Neuronal stem cell (in vitro differentiated cells): ENCODE results near the gene CYB5R4.

ENCODE experiments used
- DNase-seq: peaks from one replicate; pipeline ENCODE4 v3.0.0-alpha.2; 2013; ENCODE audit warnings: low spot score
- H2AFZ ChIP-seq: one replicate; pipeline ENCODE4 v1.6.1; 2013; ENCODE audit warnings: mild to moderate bottlenecking, low read length, inconsistent platforms
- H2AK5ac ChIP-seq: 2 replicates; pipeline ENCODE4 v1.6.1; 2013; ENCODE audit warnings: low read depth, mild to moderate bottlenecking, inconsistent platforms, low read length, moderate library complexity, mixed read lengths
- H2BK120ac ChIP-seq: 2 replicates; pipeline ENCODE4 v1.6.1; 2013; ENCODE audit warnings: low read depth, mild to moderate bottlenecking, inconsistent platforms, low read length, moderate library complexity, mixed read lengths
- H2BK12ac ChIP-seq: one replicate; pipeline ENCODE4 v1.6.1; 2013; ENCODE audit warnings: low read length, inconsistent platforms
- H2BK15ac ChIP-seq: 2 replicates; pipeline ENCODE4 v1.6.1; 2013; ENCODE audit warnings: mild to moderate bottlenecking, low read length, inconsistent platforms, mixed read lengths
- H2BK5ac ChIP-seq: one replicate; pipeline ENCODE4 v1.6.1; 2013; ENCODE audit warnings: inconsistent platforms, mild to moderate bottlenecking, low read length, moderate library complexity
- H3K14ac ChIP-seq: one replicate; pipeline ENCODE4 v1.6.1; 2013; ENCODE audit warnings: low read length, inconsistent platforms
- H3K18ac ChIP-seq: 2 replicates; pipeline ENCODE4 v1.6.1; 2013; ENCODE audit warnings: low read length, inconsistent platforms
- H3K23ac ChIP-seq: 2 replicates; pipeline ENCODE4 v1.6.1; 2013; ENCODE audit warnings: low read depth, mild to moderate bottlenecking, mixed read lengths, low read length, inconsistent platforms; ENCODE audit not compliant: poor library complexity
- H3K27ac ChIP-seq: replicated peaks from 3 replicates; pipeline ENCODE4 v1.5.1; 2013; ENCODE audit warnings: low read length, inconsistent platforms
- H3K27me3 ChIP-seq, 3 experiments: 2 replicates each; pipeline ENCODE4 v1.6.1; 2013; ENCODE audit warnings: low read length in 3 of 3, mild to moderate bottlenecking in 2 of 3, inconsistent platforms in 1 of 3, low read depth in 1 of 3, mixed read lengths in 1 of 3, moderate library complexity in 1 of 3; ENCODE audit not compliant: control insufficient read depth in 3 of 3, insufficient read depth in 3 of 3
- H3K36me3 ChIP-seq, 2 donors: replicated peaks in 1 of 2; 2 replicates each; pipeline ENCODE4 v1.6.1; 2013; ENCODE audit warnings: low read length in 2 of 2; ENCODE audit not compliant: control insufficient read depth in 2 of 2, insufficient read depth in 2 of 2
- H3K4ac ChIP-seq: 2 replicates; pipeline ENCODE4 v1.6.1; 2013; ENCODE audit warnings: inconsistent platforms, mild to moderate bottlenecking, low read length, moderate library complexity
- H3K4me1 ChIP-seq, 2 donors: 1 replicate in 1 of 2; 2 replicates in 1 of 2; pipeline ENCODE4 v1.6.1; 2013; ENCODE audit warnings: low read length in 2 of 2, low read depth in 1 of 2; ENCODE audit not compliant: control insufficient read depth in 2 of 2, insufficient read depth in 1 of 2
- H3K4me2 ChIP-seq: one replicate; pipeline ENCODE4 v1.6.1; 2013; ENCODE audit warnings: mild to moderate bottlenecking, low read length, inconsistent platforms; ENCODE audit not compliant: insufficient read depth, poor library complexity, severe bottlenecking
- H3K4me3 ChIP-seq, 2 donors: 2 replicates each; pipeline ENCODE4 v1.5.1; 2013; ENCODE audit warnings: low read length in 2 of 2, mild to moderate bottlenecking in 2 of 2, inconsistent platforms in 1 of 2, moderate library complexity in 1 of 2
- H3K79me1 ChIP-seq: one replicate; pipeline ENCODE4 v1.6.1; 2013; ENCODE audit warnings: low read depth, mild to moderate bottlenecking, inconsistent platforms, low read length, moderate library complexity
- H3K9ac ChIP-seq: one replicate; pipeline ENCODE4 v1.6.1; 2013; ENCODE audit warnings: mild to moderate bottlenecking, low read depth, low read length, inconsistent platforms; ENCODE audit not compliant: poor library complexity
- H3K9me3 ChIP-seq, 2 donors: replicated peaks in 1 of 2; 2 replicates each; pipeline versions ENCODE3 to v1.6.1; 2013; ENCODE audit warnings: low read length in 2 of 2, mild to moderate bottlenecking in 2 of 2, inconsistent platforms in 1 of 2, low read depth in 1 of 2, mixed read lengths in 1 of 2, moderate library complexity in 1 of 2; ENCODE audit not compliant: control insufficient read depth in 2 of 2, insufficient read depth in 1 of 2
- H4K8ac ChIP-seq: one replicate; pipeline ENCODE4 v1.6.1; 2013; ENCODE audit warnings: low read depth, mild to moderate bottlenecking, inconsistent platforms, low read length, moderate library complexity
- H4K91ac ChIP-seq: one replicate; pipeline ENCODE4 v1.6.1; 2013; ENCODE audit warnings: low read length, low read depth, mild to moderate bottlenecking, inconsistent platforms; ENCODE audit not compliant: poor library complexity
- WGBS, 2 donors: extraction: QIAGEN DNeasy Blood & Tissue Kit; methylation state at CpG; one replicate each; pipeline ENCODE4 v1.1.7; 2013; ENCODE audit warnings: missing lambda C conversion rate in 2 of 2, mixed read lengths in 1 of 2; ENCODE audit not compliant: insufficient read length in 2 of 2, insufficient replicate concordance in 1 of 2; ENCODE audit errors: extremely low coverage in 2 of 2; 5-methylcytosine and 5-hydroxymethylcytosine counted together

The CYB5R4 gene

GRCh38 chr6:84003131-84003530 lies 143.6 kb downstream of the CYB5R4 start:
- Histone ChIP-seq H4K8ac (no peak overlapping the region), H3K4me3 (no peak overlapping the region), H3K4me2 (no peak overlapping the region), H3K18ac (no peak overlapping the region), H3K79me1 (no peaks in the 10 kb centered on the region), H3K4me1 (peaks cover 1 to 8% of the 10 kb centered on the region in 2 donors), H2BK15ac (no peak overlapping the region), H2AK5ac (no peak overlapping the region), H2AFZ (peak overlapping the region; percentile 18), H3K14ac (no peak overlapping the region), H2BK12ac (no peak overlapping the region), H3K9ac (no peak overlapping the region), H3K27me3 (no peaks in the 10 kb centered on the region), H3K23ac (no peak overlapping the region), H3K36me3 (no peaks in the 10 kb centered on the region), H3K4ac (no peak overlapping the region), H4K91ac (no peak overlapping the region), H3K27ac (no peak overlapping the region), H2BK5ac (no peak overlapping the region), H2BK120ac (no peak overlapping the region), H3K9me3 (no peaks in the 10 kb centered on the region)
- DNase-seq, result no peak
- WGBS, 2 donors, result no CpG with 5 or more reads among the region's 1 CpG

- Histone ChIP-seq H2BK12ac (no peak overlapping the region), H4K8ac (no peak overlapping the region), H2AFZ (peak overlapping the region; percentile 18), H3K27me3 (no peaks in the 10 kb centered on the region), H3K4me3 (no peak overlapping the region), H3K4me1 (peaks cover 1 to 8% of the 10 kb centered on the region in 2 donors), H3K9me3 (no peaks in the 10 kb centered on the region), H3K23ac (no peak overlapping the region), H3K4me2 (no peak overlapping the region), H3K9ac (no peak overlapping the region), H2BK5ac (no peak overlapping the region), H2BK120ac (no peak overlapping the region), H3K36me3 (no peaks in the 10 kb centered on the region), H3K27ac (no peak overlapping the region), H2AK5ac (no peak overlapping the region), H3K18ac (no peak overlapping the region), H3K14ac (no peak overlapping the region), H4K91ac (no peak overlapping the region), H2BK15ac (no peak overlapping the region), H3K4ac (no peak overlapping the region), H3K79me1 (no peaks in the 10 kb centered on the region)
- no peak for DNase-seq
- no CpG with 5 or more reads among the region's 4 CpGs for WGBS, 2 donors
Observed at GRCh38 chr6:84003654-84004053, 144.2 kb downstream of the CYB5R4 start.

GRCh38 chr6:84007871-84008270 lies 148.4 kb downstream of the CYB5R4 start:
- Histone ChIP-seq H2AFZ (no peak overlapping the region), H3K4me2 (no peak overlapping the region), H3K14ac (no peak overlapping the region), H3K79me1 (no peaks in the 10 kb centered on the region), H4K8ac (no peak overlapping the region), H3K4me1 (peaks cover 1 to 8% of the 10 kb centered on the region in 2 donors), H3K36me3 (no peaks in the 10 kb centered on the region), H2BK12ac (no peak overlapping the region), H3K23ac (no peak overlapping the region), H3K27me3 (no peaks in the 10 kb centered on the region), H3K18ac (no peak overlapping the region), H2BK15ac (no peak overlapping the region), H3K9me3 (no peaks in the 10 kb centered on the region), H3K27ac (no peak overlapping the region), H3K9ac (no peak overlapping the region), H2BK5ac (no peak overlapping the region), H2AK5ac (no peak overlapping the region), H4K91ac (no peak overlapping the region), H2BK120ac (no peak overlapping the region), H3K4me3 (no peak overlapping the region), H3K4ac (no peak overlapping the region)
- WGBS, 2 donors, result no CpG with 5 or more reads among the region's 5 CpGs
- no peak for DNase-seq

GRCh38 chr6:84013354-84013753 lies 153.9 kb downstream of the CYB5R4 start:
- no peak overlapping the region for H2AK5ac ChIP-seq
- no CpG with 5 or more reads among the region's 2 CpGs for WGBS, 2 donors
- no peaks in the 10 kb centered on the region for H3K79me1 ChIP-seq
- H3K23ac ChIP-seq, result no peak overlapping the region
- no peak overlapping the region for H2BK120ac ChIP-seq
- H4K8ac ChIP-seq, result no peak overlapping the region
- no peak overlapping the region for H3K9ac ChIP-seq
- no peak overlapping the region for H4K91ac ChIP-seq
- H3K4me2 ChIP-seq, result no peak overlapping the region
- no peaks in the 10 kb centered on the region for H3K9me3 ChIP-seq
- no peak overlapping the region for H3K27ac ChIP-seq
- H3K4ac ChIP-seq, result no peak overlapping the region
- no peak overlapping the region for H3K4me3 ChIP-seq
- H3K18ac ChIP-seq, result no peak overlapping the region
- peaks cover 0 to 2% of the 10 kb centered on the region in 2 donors for H3K4me1 ChIP-seq
- H2BK15ac ChIP-seq, result no peak overlapping the region
- H3K14ac ChIP-seq, result no peak overlapping the region
- DNase-seq, result no peak
- H2BK12ac ChIP-seq, result no peak overlapping the region
- H2BK5ac ChIP-seq, result no peak overlapping the region
- H2AFZ ChIP-seq, result no peak overlapping the region
- H3K36me3 ChIP-seq, result no peaks in the 10 kb centered on the region
- no peaks in the 10 kb centered on the region for H3K27me3 ChIP-seq
